Measurements from ENCODE around the gene TYW1. TPM values are rescaled to one million over a fixed set of nuclear protein-coding genes. Genes with fewer than 3 reads are reported as not detected.

Gene TYW1
- total RNA-seq, 1 donor from 2014 or later, result 16.6 TPM

- no peak overlapping the region for H2AFZ ChIP-seq (ENCODE audit: low read depth, low read length)
- Mint-ChIP-seq H3K36me3 (ENCODE audit: low read depth, unreplicated experiment) (peaks cover 11% of the 10 kb centered on the region), H3K27ac (ENCODE audit: unreplicated experiment) (no peak overlapping the region), H3K4me1 (ENCODE audit: low read depth, unreplicated experiment) (peaks cover 13% of the 10 kb centered on the region), H3K4me3 (ENCODE audit: unreplicated experiment) (no peak overlapping the region), H3K9me3 (ENCODE audit: unreplicated experiment) (no peaks in the 10 kb centered on the region), H3K27me3 (ENCODE audit: low read depth, unreplicated experiment) (no peaks in the 10 kb centered on the region)
- H4K20me1 ChIP-seq (ENCODE audit: insufficient read depth, low read length), result peaks cover 9% of the 10 kb centered on the region
- peak; percentile 45 for DNase-seq (ENCODE audit: low read depth)
- H3K27ac ChIP-seq (ENCODE audit: low read depth, low read length), result peak overlapping the region; percentile 48
- no peak overlapping the region for H3K9ac ChIP-seq (ENCODE audit: low read length)
- no peak overlapping the region for H3K4me3 ChIP-seq (ENCODE audit: insufficient read depth, low read depth, low read length)
- no peaks in the 10 kb centered on the region for H3K9me3 ChIP-seq (ENCODE audit: insufficient read depth, low read depth, low read length)
- peaks cover 29% of the 10 kb centered on the region for H3K36me3 ChIP-seq (ENCODE audit: insufficient read depth, low read length)
- no peaks in the 10 kb centered on the region for H3K27me3 ChIP-seq (ENCODE audit: insufficient read depth, low read length)
- FAIRE-seq, result no peak
- peaks cover 17% of the 10 kb centered on the region for H3K4me1 ChIP-seq (ENCODE audit: insufficient read depth, low read length)
- H3K79me2 ChIP-seq (ENCODE audit: insufficient read depth, low read length), result peaks cover 4% of the 10 kb centered on the region
- H3K4me2 ChIP-seq (ENCODE audit: low read length), result peak overlapping the region; percentile 21
- TF ChIP-seq CTCF (IDR thresholded peaks at IDR 0.05; ENCODE audit: insufficient read depth, low read depth, low read length), result peak; percentile 12
- no peak for TF ChIP-seq EZH2 (IDR thresholded peaks at IDR 0.05; ENCODE audit: insufficient read depth, low read length)
Measured at GRCh38 chr7:66950763-66951162, 45.9 kb upstream of the TYW1 start.

GRCh38 chr7:66952343-66953043 lies 44.1 kb upstream of the TYW1 start:
- H3K27ac ChIP-seq (ENCODE audit: low read depth, low read length), result peak overlapping the region; percentile 70
- no peak overlapping the region for H3K4me3 ChIP-seq (ENCODE audit: insufficient read depth, low read depth, low read length)
- H3K9me3 ChIP-seq (ENCODE audit: insufficient read depth, low read depth, low read length), result no peaks in the 10 kb centered on the region
- peak overlapping the region; percentile 89 for H3K27ac Mint-ChIP-seq (ENCODE audit: unreplicated experiment)
- peaks cover 14% of the 10 kb centered on the region for H3K36me3 Mint-ChIP-seq (ENCODE audit: low read depth, unreplicated experiment)
- peak overlapping the region; percentile 58 for H3K4me2 ChIP-seq (ENCODE audit: low read length)
- FAIRE-seq (no peak), DNase-seq (ENCODE audit: low read depth) (peak; percentile 54)
- peak overlapping the region; percentile 25 for H3K4me3 Mint-ChIP-seq (ENCODE audit: unreplicated experiment)
- H4K20me1 ChIP-seq (ENCODE audit: insufficient read depth, low read length), result no peaks in the 10 kb centered on the region
- peaks cover 17% of the 10 kb centered on the region for H3K4me1 ChIP-seq (ENCODE audit: insufficient read depth, low read length)
- H2AFZ ChIP-seq (ENCODE audit: low read depth, low read length), result no peak overlapping the region
- no peaks in the 10 kb centered on the region for H3K9me3 Mint-ChIP-seq (ENCODE audit: unreplicated experiment)
- peaks cover 31% of the 10 kb centered on the region for H3K36me3 ChIP-seq (ENCODE audit: insufficient read depth, low read length)
- peaks cover 4% of the 10 kb centered on the region for H3K79me2 ChIP-seq (ENCODE audit: insufficient read depth, low read length)
- peak overlapping the region; percentile 33 for H3K9ac ChIP-seq (ENCODE audit: low read length)
- TF ChIP-seq EZH2 (IDR thresholded peaks at IDR 0.05; ENCODE audit: insufficient read depth, low read length) (no peak), CTCF (IDR thresholded peaks at IDR 0.05; ENCODE audit: insufficient read depth, low read depth, low read length) (no peak)
- peaks cover 20% of the 10 kb centered on the region for H3K4me1 Mint-ChIP-seq (ENCODE audit: low read depth, unreplicated experiment)
- no peaks in the 10 kb centered on the region for H3K27me3 ChIP-seq (ENCODE audit: insufficient read depth, low read length)
- no peaks in the 10 kb centered on the region for H3K27me3 Mint-ChIP-seq (ENCODE audit: low read depth, unreplicated experiment)

- Histone ChIP-seq H3K9ac (ENCODE audit: low read length) (no peak overlapping the region), H3K79me2 (ENCODE audit: insufficient read depth, low read length) (peaks cover 4% of the 10 kb centered on the region), H4K20me1 (ENCODE audit: insufficient read depth, low read length) (no peaks in the 10 kb centered on the region), H3K4me3 (ENCODE audit: insufficient read depth, low read depth, low read length) (no peak overlapping the region), H3K36me3 (ENCODE audit: insufficient read depth, low read length) (peaks cover 28% of the 10 kb centered on the region), H2AFZ (ENCODE audit: low read depth, low read length) (no peak overlapping the region), H3K9me3 (ENCODE audit: insufficient read depth, low read depth, low read length) (no peaks in the 10 kb centered on the region), H3K4me2 (ENCODE audit: low read length) (peak overlapping the region; percentile 58), H3K4me1 (ENCODE audit: insufficient read depth, low read length) (peaks cover 17% of the 10 kb centered on the region), H3K27me3 (ENCODE audit: insufficient read depth, low read length) (no peaks in the 10 kb centered on the region), H3K27ac (ENCODE audit: low read depth, low read length) (peak overlapping the region; percentile 70)
- no peak for FAIRE-seq
- no peak overlapping the region for H3K4me3 Mint-ChIP-seq (ENCODE audit: unreplicated experiment)
- no peak for TF ChIP-seq CTCF (IDR thresholded peaks at IDR 0.05; ENCODE audit: insufficient read depth, low read depth, low read length)
- TF ChIP-seq EZH2 (IDR thresholded peaks at IDR 0.05; ENCODE audit: insufficient read depth, low read length), result no peak
- no peaks in the 10 kb centered on the region for H3K9me3 Mint-ChIP-seq (ENCODE audit: unreplicated experiment)
- H3K4me1 Mint-ChIP-seq (ENCODE audit: low read depth, unreplicated experiment), result peaks cover 23% of the 10 kb centered on the region
- DNase-seq (ENCODE audit: low read depth), result no peak
- peak overlapping the region; percentile 50 for H3K27ac Mint-ChIP-seq (ENCODE audit: unreplicated experiment)
- peaks cover 14% of the 10 kb centered on the region for H3K36me3 Mint-ChIP-seq (ENCODE audit: low read depth, unreplicated experiment)
- no peaks in the 10 kb centered on the region for H3K27me3 Mint-ChIP-seq (ENCODE audit: low read depth, unreplicated experiment)
Measured at GRCh38 chr7:66953044-66953427, 43.6 kb upstream of the TYW1 start.
